ENCODE data around the gene ACP1.

ACP1 gene

DNA sequence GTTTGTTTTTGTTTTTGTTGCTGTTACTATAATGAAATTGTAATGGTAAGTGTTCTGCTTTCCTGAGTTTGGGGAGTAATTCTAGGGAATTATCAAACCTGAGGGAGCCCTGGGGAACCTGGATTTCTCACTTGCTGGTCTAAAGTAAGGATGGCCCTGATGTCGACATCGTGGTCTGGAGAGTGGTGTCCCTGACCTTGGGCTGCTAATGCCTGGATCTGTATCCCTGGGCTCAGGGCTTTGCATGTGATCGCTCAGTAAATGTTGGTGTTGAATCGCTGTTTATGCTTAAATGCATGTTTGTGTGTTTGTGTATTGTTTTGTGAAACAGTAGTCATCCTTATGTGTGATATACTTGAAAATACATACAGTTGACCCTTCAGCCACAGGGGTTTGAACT lies 6.1 kb downstream of the ACP1 start:
- no peak for DNase-seq (ENCODE audit: low read depth)
- no peak overlapping the region for H3K4me3 ChIP-seq (ENCODE audit: low read depth, low read length)
- no peak for TF ChIP-seq CTCF (IDR thresholded peaks at IDR 0.05; ENCODE audit: insufficient read depth, low read depth, low read length, missing control alignments)

GRCh38 chr2:271917-272316 lies 7.2 kb downstream of the ACP1 start:
- DNase-seq (ENCODE audit: low read depth): no peak
- no peak for TF ChIP-seq CTCF (IDR thresholded peaks at IDR 0.05; ENCODE audit: insufficient read depth, low read depth, low read length, missing control alignments)
- no peak overlapping the region for H3K4me3 ChIP-seq (ENCODE audit: low read depth, low read length)

GRCh38 chr2:273333-273732 lies 8.6 kb downstream of the ACP1 start:
- no peak overlapping the region for H3K4me3 ChIP-seq (ENCODE audit: low read depth, low read length)
- DNase-seq (ENCODE audit: low read depth): no peak
- TF ChIP-seq CTCF (IDR thresholded peaks at IDR 0.05; ENCODE audit: insufficient read depth, low read depth, low read length, missing control alignments): no peak

GRCh38 chr2:274503-274902 lies 9.8 kb downstream of the ACP1 start:
- no peak for TF ChIP-seq CTCF (IDR thresholded peaks at IDR 0.05; ENCODE audit: insufficient read depth, low read depth, low read length, missing control alignments)
- H3K4me3 ChIP-seq (ENCODE audit: low read depth, low read length): no peak overlapping the region
- no peak for DNase-seq (ENCODE audit: low read depth)

DNA sequence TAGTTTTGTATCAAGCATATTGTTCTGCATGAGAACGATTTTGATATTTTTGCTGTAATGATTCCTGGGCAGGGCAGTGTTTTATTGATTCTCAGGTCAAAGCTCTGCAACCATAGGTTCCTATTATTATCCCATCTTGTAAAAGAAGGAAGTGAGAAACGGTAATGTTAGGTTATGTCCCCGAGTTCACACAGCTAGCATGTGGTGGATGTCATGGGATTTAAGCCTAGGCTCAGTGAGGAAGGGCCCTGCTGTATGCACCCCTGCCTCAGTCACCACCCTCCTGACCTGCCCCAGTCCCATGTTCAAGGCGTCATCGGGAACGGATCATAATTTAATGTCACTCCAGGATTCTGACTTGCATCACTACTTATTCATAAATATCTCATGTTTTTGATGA lies 10.7 kb downstream of the ACP1 start:
- peak; percentile 35 for DNase-seq (ENCODE audit: low read depth)
- no peak overlapping the region for H3K4me3 ChIP-seq (ENCODE audit: low read depth, low read length)
- TF ChIP-seq CTCF (IDR thresholded peaks at IDR 0.05; ENCODE audit: insufficient read depth, low read depth, low read length, missing control alignments): no peak

GRCh38 chr2:278312-278926 lies 13.7 kb downstream of the ACP1 start:
- no peak for TF ChIP-seq CTCF (IDR thresholded peaks at IDR 0.05; ENCODE audit: insufficient read depth, low read depth, low read length, missing control alignments)

GRCh38 chr2:278927-279320 lies 14.2 kb downstream of the ACP1 start:
- H3K4me3 ChIP-seq (ENCODE audit: low read depth, low read length): no peak overlapping the region
- no peak for TF ChIP-seq CTCF (IDR thresholded peaks at IDR 0.05; ENCODE audit: insufficient read depth, low read depth, low read length, missing control alignments)

More at GRCh38 chr2:278312-278926, 13.7 kb downstream of the ACP1 start:
- no peak for DNase-seq (ENCODE audit: low read depth)
- no peak overlapping the region for H3K4me3 ChIP-seq (ENCODE audit: low read depth, low read length)

More at GRCh38 chr2:278927-279320, 14.2 kb downstream of the ACP1 start:
- DNase-seq (ENCODE audit: low read depth): no peak

Data from GM12865 (cell line).